ENCODE data around the gene YIPF3. TPM values are rescaled to one million over a fixed set of nuclear protein-coding genes. Genes with fewer than 3 reads are reported as not detected.
A peak's percentile ranks its signal among the peaks of the same experiment; 100 is the strongest.
"Not testable (repeated sequence)": the region's sequence is repeated elsewhere in the genome, so short reads cannot be mapped to it uniquely, and the experiment has no call there.

The YIPF3 gene
- 138 TPM for total RNA-seq (ENCODE audit: unreplicated experiment)
- long read RNA-seq, transcript YIPF3-202 (9 exons, 1,576 nt): major isoform, 140 of 161 reads
- long read RNA-seq, partial matches to known transcripts: 8 of 161 reads
- long read RNA-seq, other reads (novel, unspliced or antisense): 13 of 161 reads

- TF ChIP-seq CTCF (IDR thresholded peaks at IDR 0.05; ENCODE audit: unreplicated experiment): no peak
- Mint-ChIP-seq H3K4me3 (ENCODE audit: unreplicated experiment) (no peak within 1 kb of the TSS), H3K27ac (ENCODE audit: unreplicated experiment) (no peak within 1 kb of the TSS), H3K27me3 (ENCODE audit: unreplicated experiment) (peaks cover 10% of the 10 kb centered on the region), H3K4me1 (ENCODE audit: unreplicated experiment) (peaks cover 22% of the 10 kb centered on the region), H3K36me3 (ENCODE audit: low read depth, unreplicated experiment) (peaks cover 37% of the 10 kb centered on the region), H3K9me3 (ENCODE audit: unreplicated experiment) (no peaks in the 10 kb centered on the region)
- peak; percentile 93 for DNase-seq (ENCODE audit: low spot score)
Measured at GRCh38 chr6:43516697-43517504, at the start of gene YIPF3, which contains the start of gene POLR1C. Gene YIPF3, minus strand, starts transcription at chr6:43516926. Its CDS starts 119 bp downstream, at chr6:43516807. Gene POLR1C, plus strand, starts transcription at chr6:43517089. Its CDS starts 21 bp downstream, at chr6:43517110.

- Mint-ChIP-seq H3K9me3 (ENCODE audit: unreplicated experiment) (no peaks in the 10 kb centered on the region), H3K4me1 (ENCODE audit: unreplicated experiment) (no peaks in the 10 kb centered on the region), H3K27ac (ENCODE audit: unreplicated experiment) (no peak overlapping the region), H3K4me3 (ENCODE audit: unreplicated experiment) (no peak overlapping the region), H3K27me3 (ENCODE audit: unreplicated experiment) (peaks cover 1% of the 10 kb centered on the region), H3K36me3 (ENCODE audit: low read depth, unreplicated experiment) (peaks cover 27% of the 10 kb centered on the region)
- DNase-seq (ENCODE audit: low spot score): no peak
- TF ChIP-seq CTCF (IDR thresholded peaks at IDR 0.05; ENCODE audit: unreplicated experiment): no peak
Measured at GRCh38 chr6:43559328-43559727, 42.6 kb upstream of the YIPF3 start.

- not testable (repeated sequence) for H3K4me3 Mint-ChIP-seq (ENCODE audit: unreplicated experiment); H3K27me3 Mint-ChIP-seq (ENCODE audit: unreplicated experiment); DNase-seq (ENCODE audit: low spot score); H3K9me3 Mint-ChIP-seq (ENCODE audit: unreplicated experiment); H3K27ac Mint-ChIP-seq (ENCODE audit: unreplicated experiment); H3K4me1 Mint-ChIP-seq (ENCODE audit: unreplicated experiment)
- peaks cover 33% of the 10 kb centered on the region for H3K36me3 Mint-ChIP-seq (ENCODE audit: low read depth, unreplicated experiment)
Measured at GRCh38 chr6:43557620-43558019, 40.9 kb upstream of the YIPF3 start.

- no peak for TF ChIP-seq CTCF (IDR thresholded peaks at IDR 0.05; ENCODE audit: unreplicated experiment)
- Mint-ChIP-seq H3K27ac (ENCODE audit: unreplicated experiment) (no peak overlapping the region), H3K36me3 (ENCODE audit: low read depth, unreplicated experiment) (peaks cover 27% of the 10 kb centered on the region), H3K27me3 (ENCODE audit: unreplicated experiment) (no peaks in the 10 kb centered on the region), H3K9me3 (ENCODE audit: unreplicated experiment) (no peaks in the 10 kb centered on the region), H3K4me1 (ENCODE audit: unreplicated experiment) (no peaks in the 10 kb centered on the region), H3K4me3 (ENCODE audit: unreplicated experiment) (no peak overlapping the region)
- DNase-seq (ENCODE audit: low spot score): no peak
Measured at GRCh38 chr6:43547222-43547621, 30.5 kb upstream of the YIPF3 start.

- Mint-ChIP-seq H3K36me3 (ENCODE audit: low read depth, unreplicated experiment) (peaks cover 22% of the 10 kb centered on the region), H3K27me3 (ENCODE audit: unreplicated experiment) (no peaks in the 10 kb centered on the region), H3K4me3 (ENCODE audit: unreplicated experiment) (no peak overlapping the region), H3K27ac (ENCODE audit: unreplicated experiment) (no peak overlapping the region), H3K4me1 (ENCODE audit: unreplicated experiment) (no peaks in the 10 kb centered on the region), H3K9me3 (ENCODE audit: unreplicated experiment) (no peaks in the 10 kb centered on the region)
- no peak for DNase-seq (ENCODE audit: low spot score)
- TF ChIP-seq CTCF (IDR thresholded peaks at IDR 0.05; ENCODE audit: unreplicated experiment): no peak
Measured at GRCh38 chr6:43544461-43544860, 27.7 kb upstream of the YIPF3 start.

All from endothelial cell (in vitro differentiated cells).